HCT116 (cell line): Measurements from ENCODE around the gene SLC25A41. TPM values are rescaled to one million over a fixed set of nuclear protein-coding genes. Genes with fewer than 3 reads are reported as not detected.

Experiments used
- ATAC-seq: fragments of 200-7000 bp; cut with Tn5 transposase; 2 replicates; pipeline ENCODE4 v1.9.1; 2020; ENCODE audit warnings: mild to moderate bottlenecking, moderate library complexity
- BruUV-seq: library from RNA; stranded (reverse); fragments of 400-500 nt; replicated peaks from 2 replicates; lab custom pipeline; 2021; lab: Mats Ljungman, UMichigan
- CTCF ChIA-PET: fragments of 300-600 bp; sonication (Branson Sonifier 250); formaldehyde crosslinking; loops from one replicate; lab custom pipeline; 2021; ENCODE audit warnings: antibody characterized with exemption; lab: Charles Lee
- POLR2A ChIA-PET: fragments of 300-600, 350-600 bp; sonication (Branson Sonifier 250); formaldehyde crosslinking; loops from one replicate; lab custom pipeline; 2021; ENCODE audit warnings: antibody characterized with exemption; lab: Charles Lee
- RAD21 ChIA-PET, 2 experiments: fragments of 300-600 bp; sonication (Branson Sonifier 250); formaldehyde crosslinking; loops; one replicate each; lab custom pipeline; 2023; ENCODE audit warnings: low total read pairs in 2 of 2; ENCODE audit not compliant: uncharacterized antibody in 2 of 2, unreplicated experiment in 2 of 2, low non-redundant PET in 1 of 2; lab: Charles Lee
- DNase-seq: peaks from one replicate; pipeline ENCODE4 v3.0.0-alpha.2; 2010; ENCODE audit warnings: low read depth, low spot score
- H2AFZ ChIP-seq: fragments of 200-600 bp; shearing (Covaris generic), sonication (generic); 2 replicates; pipeline ENCODE4 v1.6.1; 2017; ENCODE audit warnings: low read depth, mixed run types, mixed read lengths, antibody characterized with exemption, low read length; ENCODE audit not compliant: poor library complexity, severe bottlenecking
- H3K27ac ChIP-seq: 2 replicates; pipeline ENCODE4 v1.5.1; 2012; ENCODE audit warnings: low read depth, low read length
- H3K27me3 ChIP-seq: fragments of 200-600 bp; sonication (generic); 2 replicates; pipeline ENCODE4 v1.6.1; 2016; ENCODE audit warnings: mixed run types, low read length, mixed read lengths; ENCODE audit not compliant: insufficient read depth
- H3K36me3 ChIP-seq, 2 experiments: fragments of 200-500 bp in 1 of 2; fragments of 200-600 bp in 1 of 2; sonication (Bioruptor generic) in 1 of 2; sonication (generic) in 1 of 2; 2 replicates each; pipeline versions ENCODE4 v1.5.1 to v1.6.1; 2014 to 2016; ENCODE audit warnings: low read length in 2 of 2, inconsistent platforms in 1 of 2, mixed read lengths in 1 of 2, mixed run types in 1 of 2; ENCODE audit not compliant: insufficient read depth in 2 of 2, control insufficient read depth in 1 of 2
- H3K4me1 ChIP-seq, 2 experiments: fragments of 200-600 bp in 1 of 2; sonication (generic) in 1 of 2; 2 replicates each; pipeline versions ENCODE4 v1.5.1 to v1.6.1; 2012 to 2017; ENCODE audit warnings: low read length in 2 of 2, inconsistent platforms in 1 of 2, mild to moderate bottlenecking in 1 of 2, mixed read lengths in 1 of 2, mixed run types in 1 of 2, moderate library complexity in 1 of 2; ENCODE audit not compliant: insufficient read depth in 2 of 2, control insufficient read depth in 1 of 2
- H3K4me2 ChIP-seq: fragments of 200-600 bp; sonication (generic); 2 replicates; pipeline ENCODE4 v1.6.1; 2017; ENCODE audit warnings: mixed run types, low read length, mixed read lengths
- H3K4me3 ChIP-seq, 2 experiments: fragments of 200-600 bp in 1 of 2; sonication (generic) in 1 of 2; replicated peaks in 1 of 2; 2 replicates each; pipeline ENCODE4 v1.5.1; 2011 to 2016; ENCODE audit warnings: low read length in 2 of 2, control low read depth in 1 of 2, low read depth in 1 of 2, mild to moderate bottlenecking in 1 of 2, mixed read lengths in 1 of 2, mixed run types in 1 of 2
- H3K79me2 ChIP-seq: fragments of 200-600 bp; sonication (generic); 2 replicates; pipeline ENCODE4 v1.6.1; 2017; ENCODE audit warnings: mild to moderate bottlenecking, mixed run types, low read length, moderate library complexity, mixed read lengths; ENCODE audit not compliant: insufficient read depth
- H3K9ac ChIP-seq: fragments of 200-600 bp; sonication (generic); 2 replicates; pipeline ENCODE4 v1.6.1; 2016; ENCODE audit warnings: low read length, mixed read lengths
- H3K9me2 ChIP-seq: fragments of 200-600 bp; sonication (generic), shearing (Covaris generic); 2 replicates; pipeline ENCODE4 v1.6.1; 2017; ENCODE audit warnings: mixed run types, mild to moderate bottlenecking, moderate library complexity; ENCODE audit not compliant: insufficient read depth
- H3K9me3 ChIP-seq, 2 experiments: fragments of 200-500 bp in 1 of 2; fragments of 200-600 bp in 1 of 2; sonication (Bioruptor generic) in 1 of 2; sonication (generic) in 1 of 2; 2 replicates each; pipeline ENCODE4 v1.6.1; 2014 to 2017; ENCODE audit warnings: low read length in 2 of 2, mixed read lengths in 2 of 2, inconsistent platforms in 1 of 2, low read depth in 1 of 2, mild to moderate bottlenecking in 1 of 2, mixed run types in 1 of 2, moderate library complexity in 1 of 2; ENCODE audit not compliant: control insufficient read depth in 1 of 2, insufficient read depth in 1 of 2
- H4K20me1 ChIP-seq: fragments of 200-600 bp; sonication (generic), shearing (Covaris generic); 2 replicates; pipeline ENCODE4 v1.6.1; 2017; ENCODE audit warnings: mixed run types, mild to moderate bottlenecking, moderate library complexity; ENCODE audit not compliant: insufficient read depth
- ATF3 ChIP-seq: IDR thresholded peaks from 2 replicates; pipeline ENCODE4 v1.6.1; 2012
- CBX3 ChIP-seq: IDR thresholded peaks from 2 replicates; pipeline ENCODE4 v1.6.1; 2012; ENCODE audit warnings: low read depth
- CEBPB ChIP-seq: IDR thresholded peaks from 2 replicates; pipeline ENCODE4 v1.6.1; 2012; ENCODE audit warnings: low read depth
- CTCF ChIP-seq, 3 experiments: fragments of 200-600 bp in 1 of 3; sonication (generic) in 1 of 3; IDR thresholded peaks in 2 of 3; conservative IDR thresholded peaks in 1 of 3; 2 replicates each; pipeline ENCODE4 v1.5.1; 2012 to 2017; ENCODE audit warnings: low read depth in 2 of 3, low read length in 2 of 3, antibody characterized with exemption in 1 of 3, borderline replicate concordance in 1 of 3, control low read depth in 1 of 3, mild to moderate bottlenecking in 1 of 3, mixed read lengths in 1 of 3, mixed run types in 1 of 3, moderate library complexity in 1 of 3; ENCODE audit not compliant: insufficient read depth in 1 of 3
- ELF1 ChIP-seq: IDR thresholded peaks from 2 replicates; pipeline ENCODE4 v1.6.1; 2012; ENCODE audit warnings: low read depth, borderline replicate concordance
- EZH2 ChIP-seq: fragments of 200-600 bp; sonication (generic); IDR thresholded peaks from 2 replicates; pipeline ENCODE4 v1.6.1; 2017; ENCODE audit warnings: antibody characterized with exemption, mixed run types
- EZH2phosphoT487 ChIP-seq: fragments of 200-600 bp; IDR thresholded peaks from 2 replicates; pipeline ENCODE4 v1.6.1; 2018; ENCODE audit warnings: antibody characterized with exemption, borderline replicate concordance
- JUND ChIP-seq: IDR thresholded peaks from 2 replicates; pipeline ENCODE4 v1.6.1; 2012
- MAX ChIP-seq: IDR thresholded peaks from 2 replicates; pipeline ENCODE4 v1.6.1; 2012
- POLR2A ChIP-seq: IDR thresholded peaks from 2 replicates; pipeline ENCODE4 v1.7.0; 2011; ENCODE audit warnings: borderline replicate concordance; ENCODE audit not compliant: insufficient read depth, insufficient read length; ENCODE audit errors: extremely low read depth
- REST ChIP-seq: IDR thresholded peaks from 2 replicates; pipeline ENCODE4 v1.6.1; 2012; ENCODE audit warnings: low read depth
- TCF7L2 ChIP-seq: IDR thresholded peaks from 2 replicates; pipeline ENCODE4 v1.7.0; 2011; ENCODE audit warnings: borderline replicate concordance, inconsistent platforms; ENCODE audit not compliant: insufficient read depth, insufficient read length; ENCODE audit errors: extremely low read depth
- YY1 ChIP-seq: IDR thresholded peaks from 2 replicates; pipeline ENCODE4 v1.6.1; 2011; ENCODE audit warnings: low read length, low read depth, moderate library complexity, mild to moderate bottlenecking; ENCODE audit not compliant: insufficient replicate concordance; ENCODE audit errors: extremely low read depth
- ZBTB33 ChIP-seq: IDR thresholded peaks from 2 replicates; pipeline ENCODE4 v1.6.1; 2011; ENCODE audit warnings: mild to moderate bottlenecking, low read length, moderate library complexity; ENCODE audit not compliant: insufficient replicate concordance; ENCODE audit errors: extremely low read depth
- ZFX ChIP-seq: fragments of 450-650 bp; IDR thresholded peaks from 2 replicates; pipeline ENCODE4 v1.6.1; 2017
- intact Hi-C: fragments of 100-400 bp; cut with micrococcal nuclease; formaldehyde crosslinking; loops from 2 replicates; pipeline ENCODE4 v1.10.0; 2022
- total RNA-seq: library from RNA; stranded (reverse); gene quantifications from one replicate; pipeline ENCODE4 v1.2.1, GENCODE V29; 2021; ENCODE audit not compliant: unreplicated experiment

Gene SLC25A41
- total RNA-seq, 1 experiment from 2014 or later = 0.93 TPM

- BruUV-seq = no TSS peak
- Histone ChIP-seq H3K36me3 (peaks cover 0 to 10% of the 10 kb centered on the region in 2 experiments; a peak in 2 of 4 replicates), H3K9me2 (no peaks in the 10 kb centered on the region), H3K79me2 (peaks cover 14% of the 10 kb centered on the region), H3K9me3 (no peaks in the 10 kb centered on the region), H3K4me2 (peak overlapping the region; percentile 93), H4K20me1 (no peaks in the 10 kb centered on the region), H3K27ac (no peak overlapping the region), H2AFZ (no peak overlapping the region), H3K4me1 (peaks cover 11 to 17% of the 10 kb centered on the region in 2 experiments; a peak in 3 of 4 replicates), H3K4me3 (peak overlapping the region in 1 of 2 experiments; percentile 95; a peak in 1 of 4 replicates), H3K9ac (no peak overlapping the region; the same call in 1 of the 2 replicates), H3K27me3 (no peaks in the 10 kb centered on the region)
- CTCF ChIA-PET = no interaction called here
- RAD21 ChIA-PET = no interaction called here
- POLR2A ChIA-PET = no interaction called here
- DNase-seq (no peak), ATAC-seq (no peak)
- no peak for TF ChIP-seq ZBTB33
- no peak for TF ChIP-seq REST
- TF ChIP-seq JUND = no peak
- no peak for TF ChIP-seq EZH2
- TF ChIP-seq CBX3 = no peak
- no peak for TF ChIP-seq POLR2A
- no peak for TF ChIP-seq ATF3
- no peak for TF ChIP-seq EZH2phosphoT487
- no peak for TF ChIP-seq ELF1
- TF ChIP-seq CTCF (IDR thresholded peaks at IDR 0.05 in 2 of 3, conservative IDR thresholded peaks at IDR 0.05 in 1 of 3; ENCODE audit: borderline replicate concordance in 1 of 3, insufficient read depth in 1 of 3, low read depth in 2 of 3, low read length in 2 of 3) = no peak
- TF ChIP-seq ZFX = no peak
- TF ChIP-seq YY1 = no peak
- no peak for TF ChIP-seq MAX
- no peak for TF ChIP-seq CEBPB
- TF ChIP-seq TCF7L2 = no peak
- intact Hi-C loops = no loop called here
Observed at GRCh38 chr19:6465663-6466062, 32.1 kb upstream of the SLC25A41 start.
